Neural progenitor cell (in vitro differentiated cells): Measurements from ENCODE around the gene DLEC1. TPM values are rescaled to one million over a fixed set of nuclear protein-coding genes. Genes with fewer than 3 reads are reported as not detected.

Experiments
- DNase-seq: peaks from one replicate; pipeline ENCODE4 v3.0.0-alpha.2; 2016; ENCODE audit warnings: low spot score
- H2AFZ ChIP-seq: fragments of 200-600 bp; sonication (generic); replicated peaks from 2 replicates; pipeline ENCODE4 v1.6.1; 2016; ENCODE audit warnings: antibody characterized with exemption
- H3F3A ChIP-seq: fragments of 200-600 bp; sonication (generic); 2 replicates; pipeline ENCODE4 v1.6.1; 2016; ENCODE audit warnings: antibody characterized with exemption, low read depth
- H3K27ac ChIP-seq: fragments of 200-600 bp; sonication (generic); 2 replicates; pipeline ENCODE4 v1.5.1; 2016; ENCODE audit warnings: mild to moderate bottlenecking
- H3K27me3 ChIP-seq: fragments of 200-600 bp; sonication (generic); 2 replicates; pipeline ENCODE4 v1.6.1; 2016; ENCODE audit warnings: mild to moderate bottlenecking, moderate library complexity
- H3K36me3 ChIP-seq: fragments of 200-600 bp; sonication (generic); 2 replicates; pipeline ENCODE4 v1.5.1; 2016
- H3K4me1 ChIP-seq: fragments of 200-600 bp; sonication (generic); 2 replicates; pipeline ENCODE4 v1.6.1; 2016; ENCODE audit warnings: mixed run types
- H3K4me2 ChIP-seq: fragments of 200-600 bp; sonication (generic); 2 replicates; pipeline ENCODE4 v1.6.1; 2016
- H3K4me3 ChIP-seq: fragments of 200-600 bp; sonication (generic); 2 replicates; pipeline ENCODE4 v1.5.1; 2016
- H3K79me2 ChIP-seq: fragments of 200-600 bp; sonication (generic); 2 replicates; pipeline ENCODE4 v1.6.1; 2016; ENCODE audit warnings: low read depth
- H3K9ac ChIP-seq: fragments of 200-600 bp; sonication (generic); 2 replicates; pipeline ENCODE4 v1.6.1; 2016
- H3K9me3 ChIP-seq: fragments of 200-600 bp; sonication (generic); 2 replicates; pipeline ENCODE4 v1.5.1; 2016; ENCODE audit warnings: low read depth
- H4K20me1 ChIP-seq: fragments of 200-600 bp; sonication (generic); 2 replicates; pipeline ENCODE4 v1.6.1; 2016; ENCODE audit warnings: low read depth
- H3K27ac Mint-ChIP-seq: 3 replicates; pipeline ENCODE4 v1.8.0; 2021; ENCODE audit warnings: mixed read lengths
- H3K27me3 Mint-ChIP-seq: 2 replicates; pipeline ENCODE4 v1.8.0; 2022; ENCODE audit warnings: low read depth, mild to moderate bottlenecking, inconsistent platforms, moderate library complexity, mixed read lengths; ENCODE audit not compliant: insufficient read depth
- H3K36me3 Mint-ChIP-seq: 3 replicates; pipeline ENCODE4 v1.8.0; 2021; ENCODE audit warnings: mixed read lengths
- H3K4me1 Mint-ChIP-seq: 3 replicates; pipeline ENCODE4 v1.8.0; 2021; ENCODE audit warnings: mixed read lengths
- H3K4me3 Mint-ChIP-seq: 3 replicates; pipeline ENCODE4 v1.8.0; 2021; ENCODE audit warnings: mild to moderate bottlenecking, moderate library complexity, mixed read lengths
- H3K9me3 Mint-ChIP-seq: 3 replicates; pipeline ENCODE4 v1.8.0; 2020; ENCODE audit warnings: mixed read lengths
- EZH2 ChIP-seq: fragments of 200-600 bp; sonication (generic); IDR thresholded peaks from 2 replicates; pipeline ENCODE4 v1.6.1; 2017; ENCODE audit warnings: antibody characterized with exemption, mild to moderate bottlenecking, moderate library complexity
- EZH2phosphoT487 ChIP-seq: fragments of 200-600 bp; sonication (generic); IDR thresholded peaks from 2 replicates; pipeline ENCODE4 v1.6.1; 2017; ENCODE audit warnings: antibody characterized with exemption
- total RNA-seq: library from RNA; depleted of rRNA; stranded (reverse); fragments of >200 nt; gene quantifications from 2 replicates; pipeline ENCODE4 v1.2.3, GENCODE V29; 2015; ENCODE audit warnings: low replicate concordance
- TF ChIP-seq, protein P1 (sequence below): fragments of 200-600 bp; sonication (generic); IDR thresholded peaks from 2 replicates; pipeline ENCODE4 v1.5.1; 2017; ENCODE audit warnings: antibody characterized with exemption, mild to moderate bottlenecking

The DLEC1 gene
- total RNA-seq, 1 donor from 2014 or later = 0.60 TPM

DNA sequence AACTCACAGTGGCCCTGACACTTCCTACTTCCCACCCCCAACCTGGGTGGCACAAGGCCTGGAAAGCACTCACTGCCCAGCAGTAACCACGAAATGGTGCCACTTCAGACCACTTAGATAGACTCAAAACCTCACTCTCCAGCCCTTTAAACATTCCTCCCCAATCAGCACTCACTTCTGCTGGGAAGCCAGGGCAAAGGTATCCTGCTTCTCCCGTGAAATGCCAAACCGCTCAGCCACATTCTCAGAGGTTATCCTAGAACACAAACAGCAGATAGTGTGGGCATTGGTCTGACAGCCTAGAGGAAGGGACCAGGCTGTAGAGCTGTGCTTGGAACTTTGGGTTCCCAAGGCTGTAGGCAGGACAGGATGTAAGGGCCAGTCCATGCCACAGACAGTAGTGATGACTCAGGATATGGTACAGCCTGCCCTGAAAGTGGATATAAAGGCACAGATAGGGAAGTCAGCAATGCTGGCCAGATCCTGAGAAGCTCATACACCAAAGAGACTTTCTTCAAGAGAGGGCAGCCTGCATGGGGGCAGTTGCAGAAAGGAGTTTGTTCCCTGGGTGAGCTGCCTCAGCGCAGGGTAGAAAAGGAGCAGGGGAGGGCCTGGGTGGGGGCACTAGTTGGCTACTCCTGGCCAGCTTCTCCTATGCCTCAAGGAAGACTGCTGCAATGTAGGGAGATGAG lies 88.7 kb downstream of the DLEC1 start:
- H3K36me3 ChIP-seq = no peaks in the 10 kb centered on the region
- H3K4me3 Mint-ChIP-seq = no peak overlapping the region
- H4K20me1 ChIP-seq = peaks cover 12% of the 10 kb centered on the region
- H3K4me3 ChIP-seq = no peak overlapping the region
- DNase-seq = no peak
- no peaks in the 10 kb centered on the region for H3K9me3 ChIP-seq
- H2AFZ ChIP-seq = no peak overlapping the region
- H3K27ac ChIP-seq = no peak overlapping the region
- peaks cover 21% of the 10 kb centered on the region for H3K36me3 Mint-ChIP-seq
- H3K27me3 Mint-ChIP-seq = no peaks in the 10 kb centered on the region
- no peaks in the 10 kb centered on the region for H3K27me3 ChIP-seq
- no peaks in the 10 kb centered on the region for H3K4me1 ChIP-seq
- H3K27ac Mint-ChIP-seq = no peak overlapping the region
- no peak for TF ChIP-seq EZH2phosphoT487
- TF ChIP-seq, protein P1, sequence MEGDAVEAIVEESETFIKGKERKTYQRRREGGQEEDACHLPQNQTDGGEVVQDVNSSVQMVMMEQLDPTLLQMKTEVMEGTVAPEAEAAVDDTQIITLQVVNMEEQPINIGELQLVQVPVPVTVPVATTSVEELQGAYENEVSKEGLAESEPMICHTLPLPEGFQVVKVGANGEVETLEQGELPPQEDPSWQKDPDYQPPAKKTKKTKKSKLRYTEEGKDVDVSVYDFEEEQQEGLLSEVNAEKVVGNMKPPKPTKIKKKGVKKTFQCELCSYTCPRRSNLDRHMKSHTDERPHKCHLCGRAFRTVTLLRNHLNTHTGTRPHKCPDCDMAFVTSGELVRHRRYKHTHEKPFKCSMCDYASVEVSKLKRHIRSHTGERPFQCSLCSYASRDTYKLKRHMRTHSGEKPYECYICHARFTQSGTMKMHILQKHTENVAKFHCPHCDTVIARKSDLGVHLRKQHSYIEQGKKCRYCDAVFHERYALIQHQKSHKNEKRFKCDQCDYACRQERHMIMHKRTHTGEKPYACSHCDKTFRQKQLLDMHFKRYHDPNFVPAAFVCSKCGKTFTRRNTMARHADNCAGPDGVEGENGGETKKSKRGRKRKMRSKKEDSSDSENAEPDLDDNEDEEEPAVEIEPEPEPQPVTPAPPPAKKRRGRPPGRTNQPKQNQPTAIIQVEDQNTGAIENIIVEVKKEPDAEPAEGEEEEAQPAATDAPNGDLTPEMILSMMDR = no peak
- no peak for TF ChIP-seq EZH2
- H3F3A ChIP-seq = no peaks in the 10 kb centered on the region
- H3K9ac ChIP-seq = no peak overlapping the region
- no peak overlapping the region for H3K4me2 ChIP-seq
- no peaks in the 10 kb centered on the region for H3K79me2 ChIP-seq
- no peaks in the 10 kb centered on the region for H3K9me3 Mint-ChIP-seq
- H3K4me1 Mint-ChIP-seq = no peaks in the 10 kb centered on the region

DNA sequence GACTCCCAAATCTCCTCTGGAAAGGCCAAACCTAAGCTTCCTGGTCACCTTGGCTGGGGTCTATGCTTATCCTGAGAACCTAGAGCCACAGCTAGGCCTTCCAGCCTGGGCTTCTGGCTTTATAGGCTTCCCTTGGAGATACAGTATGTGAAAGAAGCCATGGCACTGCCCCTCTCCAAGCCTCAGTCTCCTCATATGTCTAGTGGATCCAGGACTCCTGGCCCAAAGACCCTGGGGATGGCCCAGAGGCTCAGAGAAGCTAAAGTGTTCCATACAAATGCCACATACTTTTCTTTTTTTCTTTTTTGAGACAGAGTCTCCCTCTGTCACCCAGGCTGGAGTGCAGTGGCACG lies 89.3 kb downstream of the DLEC1 start:
- no peak overlapping the region for H3K4me3 ChIP-seq
- no peak overlapping the region for H3K4me2 ChIP-seq
- H3K9ac ChIP-seq = no peak overlapping the region
- Mint-ChIP-seq H3K27ac (no peak overlapping the region), H3K9me3 (no peaks in the 10 kb centered on the region), H3K36me3 (peaks cover 21% of the 10 kb centered on the region), H3K4me3 (no peak overlapping the region), H3K27me3 (no peaks in the 10 kb centered on the region), H3K4me1 (no peaks in the 10 kb centered on the region)
- H3K4me1 ChIP-seq = no peaks in the 10 kb centered on the region
- no peak overlapping the region for H3K27ac ChIP-seq
- H3K36me3 ChIP-seq = no peaks in the 10 kb centered on the region
- peaks cover 9% of the 10 kb centered on the region for H4K20me1 ChIP-seq
- no peak for TF ChIP-seq EZH2
- TF ChIP-seq, protein P1 = no peak
- no peak for TF ChIP-seq EZH2phosphoT487
- no peaks in the 10 kb centered on the region for H3K9me3 ChIP-seq
- H3F3A ChIP-seq = no peaks in the 10 kb centered on the region
- H3K79me2 ChIP-seq = no peaks in the 10 kb centered on the region
- no peak for DNase-seq
- H3K27me3 ChIP-seq = no peaks in the 10 kb centered on the region
- H2AFZ ChIP-seq = no peak overlapping the region

DNA sequence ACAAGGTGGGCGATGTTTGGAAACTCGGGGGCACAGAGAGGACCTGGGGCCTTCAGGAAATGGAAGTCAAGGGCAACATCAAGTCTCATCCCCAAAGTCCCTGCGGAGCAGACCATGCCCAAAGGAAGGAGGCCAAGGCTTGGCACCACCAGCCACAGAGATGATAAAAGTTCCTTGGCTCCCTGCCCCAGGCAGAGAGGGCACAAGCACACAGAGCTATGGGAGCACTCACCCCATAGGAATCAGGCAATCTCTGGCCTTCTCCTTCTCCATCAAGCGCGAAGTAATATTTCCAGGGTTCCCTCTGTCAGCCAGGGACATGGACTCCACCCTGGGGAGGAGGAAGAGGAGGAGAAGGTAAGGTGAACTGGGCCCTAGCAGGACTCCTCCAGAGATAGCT lies 90.0 kb downstream of the DLEC1 start:
- no peaks in the 10 kb centered on the region for H3K4me1 Mint-ChIP-seq
- H3K27ac Mint-ChIP-seq = no peak overlapping the region
- no peaks in the 10 kb centered on the region for H3K27me3 Mint-ChIP-seq
- H3K4me3 ChIP-seq = no peak overlapping the region
- H3F3A ChIP-seq = no peaks in the 10 kb centered on the region
- no peak overlapping the region for H3K9ac ChIP-seq
- no peak overlapping the region for H2AFZ ChIP-seq
- H3K36me3 ChIP-seq = no peaks in the 10 kb centered on the region
- H3K9me3 Mint-ChIP-seq = no peaks in the 10 kb centered on the region
- TF ChIP-seq EZH2 (no peak), EZH2phosphoT487 (no peak)
- TF ChIP-seq, protein P1 = no peak
- H3K36me3 Mint-ChIP-seq = peaks cover 21% of the 10 kb centered on the region
- DNase-seq = no peak
- H3K79me2 ChIP-seq = no peaks in the 10 kb centered on the region
- H3K27ac ChIP-seq = no peak overlapping the region
- no peaks in the 10 kb centered on the region for H3K27me3 ChIP-seq
- H3K4me2 ChIP-seq = no peak overlapping the region
- H4K20me1 ChIP-seq = peaks cover 9% of the 10 kb centered on the region
- no peak overlapping the region for H3K4me3 Mint-ChIP-seq
- H3K4me1 ChIP-seq = no peaks in the 10 kb centered on the region
- no peaks in the 10 kb centered on the region for H3K9me3 ChIP-seq
